Stimulated activated CD8-positive, alpha-beta memory T cell treated with anti-CD3 and anti-CD28 coated beads, Interleukin-12 subunit alpha, Interleukin-12 subunit beta, amount 100 ng/mL, for 24 hours (primary cell): ENCODE measurements around the gene RAB26.

Experiments
- DNase-seq: peaks from one replicate; pipeline ENCODE4 v3.0.0-alpha.2; 2020; ENCODE audit errors: extremely low read depth

The RAB26 gene

GRCh38 chr16:2159175-2159838, 10.9 kb downstream of the RAB26 start:
- no peak for DNase-seq

GRCh38 chr16:2160915-2161551, 12.6 kb downstream of the RAB26 start:
- DNase-seq = no peak

DNA sequence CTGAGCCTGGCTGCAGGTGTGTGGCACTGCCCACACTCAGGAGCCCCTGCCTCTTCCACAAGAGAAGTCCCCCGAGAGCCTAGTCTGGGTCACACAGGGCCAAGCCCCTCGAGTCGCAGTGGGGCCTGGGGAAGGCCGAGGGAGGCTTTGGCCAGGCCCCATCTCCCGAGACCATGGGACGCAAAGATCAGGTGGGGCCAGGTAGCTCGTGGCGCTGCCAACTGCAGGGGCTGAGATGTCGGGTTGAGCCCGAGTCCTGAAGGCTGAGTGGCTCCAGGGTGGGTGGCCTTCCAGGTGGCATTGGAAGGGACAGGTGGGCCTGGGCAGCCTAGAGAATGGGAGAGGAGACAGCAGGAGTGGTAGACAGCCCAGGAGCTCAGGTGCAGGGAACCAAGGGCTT, 13.5 kb downstream of the RAB26 start:
- DNase-seq = no peak

GRCh38 chr16:2162676-2163118, 14.3 kb downstream of the RAB26 start:
- DNase-seq = no peak

GRCh38 chr16:2163211-2163881, 14.9 kb downstream of the RAB26 start:
- no peak for DNase-seq

DNA sequence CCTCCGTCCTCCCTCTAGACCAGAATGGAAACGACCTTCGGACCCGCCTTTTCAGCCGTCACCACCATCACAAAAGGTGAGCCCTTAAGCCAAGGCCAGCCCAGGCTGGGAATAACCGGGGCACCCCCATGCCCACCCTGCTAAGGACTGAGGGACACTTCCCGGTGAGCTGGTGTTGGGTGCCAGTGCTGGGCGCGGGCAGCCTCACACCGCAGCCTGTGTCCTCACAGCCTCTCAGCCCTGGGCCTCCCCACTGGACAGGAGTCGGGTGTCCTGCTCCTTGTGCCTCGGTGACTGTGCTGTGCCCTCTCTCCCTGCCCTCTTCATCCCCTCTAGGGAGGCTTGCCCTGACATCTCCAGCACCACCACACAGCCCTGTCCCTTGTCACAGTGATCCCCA, 17.4 kb downstream of the RAB26 start:
- no peak for DNase-seq

DNA sequence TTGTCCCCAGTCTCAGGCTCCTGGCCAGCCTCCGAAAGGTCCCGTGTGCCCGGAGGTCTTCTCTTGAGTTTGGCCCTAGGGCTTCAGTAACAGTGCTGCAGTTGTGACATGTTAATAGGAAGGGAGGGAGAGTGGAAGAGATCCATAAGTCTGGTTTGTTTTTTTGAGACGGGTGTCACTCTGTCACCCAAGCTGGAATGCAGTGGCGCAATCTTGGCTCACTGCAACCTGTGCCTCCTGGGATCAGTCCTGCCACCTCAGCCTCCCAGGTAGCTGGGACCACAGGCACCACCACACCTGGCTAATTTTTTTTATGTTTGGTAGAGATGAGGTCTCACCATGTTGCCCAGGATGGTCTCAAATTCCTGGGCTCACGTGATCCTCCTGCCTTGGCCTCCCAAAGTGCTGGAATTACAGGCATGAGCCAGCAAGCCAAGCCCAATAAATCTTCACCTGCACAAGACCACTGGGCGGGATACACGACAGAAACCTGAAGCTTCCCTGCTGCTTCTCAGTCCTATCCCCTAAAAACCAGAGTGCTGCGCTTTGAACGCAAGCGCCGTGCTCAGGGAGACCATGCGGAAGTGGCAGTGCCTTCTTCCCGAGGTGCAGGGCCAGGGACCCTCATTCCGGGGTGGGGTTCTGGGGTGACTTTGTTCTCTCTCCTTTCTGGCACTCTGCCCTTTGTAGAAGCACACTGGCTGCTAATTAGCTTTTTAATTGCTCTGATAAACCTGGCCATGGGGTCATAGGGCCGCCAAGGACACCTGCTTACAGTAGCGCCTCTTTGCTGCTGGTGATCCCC, 18.0 kb downstream of the RAB26 start:
- no peak for DNase-seq

- no peak for DNase-seq
These were observed 18.7 kb downstream of the RAB26 start for GRCh38 chr16:2167068-2167638.

DNA sequence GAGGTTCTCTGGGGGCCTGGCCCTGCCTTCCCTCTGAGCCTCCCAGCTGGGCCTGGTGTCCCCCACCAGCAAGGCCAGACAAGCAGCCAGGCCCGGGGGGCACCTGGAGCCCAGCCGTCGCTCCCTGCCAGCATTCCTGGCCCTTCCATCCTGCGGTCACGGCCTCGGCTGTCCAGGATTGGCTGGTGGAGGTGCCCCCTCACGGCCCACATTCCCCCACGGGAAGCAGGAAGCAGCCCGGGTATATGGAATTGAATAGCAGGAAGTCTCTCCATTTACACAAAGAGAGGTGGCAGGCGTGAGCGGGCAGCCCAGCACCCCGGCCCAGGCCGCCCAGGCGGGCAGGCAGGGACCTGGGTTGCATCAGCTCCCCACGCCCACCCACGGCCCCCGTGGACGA, 21.7 kb downstream of the RAB26 start:
- no peak for DNase-seq

DNA sequence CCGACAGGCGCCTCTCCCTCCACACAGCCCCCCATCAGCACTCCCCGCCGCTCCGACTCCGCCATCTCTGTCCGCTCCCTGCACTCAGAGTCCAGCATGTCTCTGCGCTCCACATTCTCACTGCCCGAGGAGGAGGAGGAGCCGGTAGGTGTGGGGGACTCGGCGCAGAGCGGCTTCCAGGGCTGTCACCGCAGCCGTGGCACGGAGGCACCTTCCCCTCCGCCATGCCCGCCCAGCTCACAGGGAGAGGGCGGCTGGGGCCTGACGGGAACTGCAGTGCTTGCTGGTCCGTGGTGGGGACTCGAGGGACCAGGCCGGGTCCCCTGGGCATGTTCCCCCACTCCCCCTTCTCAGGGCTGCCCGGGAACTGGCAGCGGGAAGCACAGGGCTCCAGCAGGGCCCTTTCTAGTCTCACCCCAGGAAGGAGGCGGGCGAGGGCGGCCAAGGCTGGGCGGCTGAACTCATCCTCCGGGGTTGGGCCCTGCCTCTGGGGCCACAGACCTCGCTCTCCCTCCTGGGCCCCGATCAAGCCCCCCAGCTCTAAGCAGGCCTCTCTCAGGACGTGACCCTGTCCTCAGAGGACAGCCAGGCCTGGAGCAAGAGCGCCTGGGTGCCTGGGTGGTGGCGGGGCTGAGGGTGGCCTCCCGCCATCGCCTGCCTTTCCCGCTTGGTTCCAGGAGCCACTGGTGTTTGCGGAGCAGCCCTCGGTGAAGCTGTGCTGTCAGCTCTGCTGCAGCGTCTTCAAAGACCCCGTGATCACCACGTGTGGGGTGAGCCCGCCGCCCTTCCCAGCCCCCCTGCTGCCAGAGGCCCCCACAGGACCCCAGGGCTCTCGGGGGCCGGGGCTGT, 22.4 kb downstream of the RAB26 start:
- DNase-seq = no peak

GRCh38 chr16:2171601-2172178, 23.3 kb downstream of the RAB26 start:
- DNase-seq = no peak

GRCh38 chr16:2172688-2173335, 24.4 kb downstream of the RAB26 start:
- DNase-seq = no peak

GRCh38 chr16:2173366-2173765, 24.9 kb downstream of the RAB26 start:
- no peak for DNase-seq

DNA sequence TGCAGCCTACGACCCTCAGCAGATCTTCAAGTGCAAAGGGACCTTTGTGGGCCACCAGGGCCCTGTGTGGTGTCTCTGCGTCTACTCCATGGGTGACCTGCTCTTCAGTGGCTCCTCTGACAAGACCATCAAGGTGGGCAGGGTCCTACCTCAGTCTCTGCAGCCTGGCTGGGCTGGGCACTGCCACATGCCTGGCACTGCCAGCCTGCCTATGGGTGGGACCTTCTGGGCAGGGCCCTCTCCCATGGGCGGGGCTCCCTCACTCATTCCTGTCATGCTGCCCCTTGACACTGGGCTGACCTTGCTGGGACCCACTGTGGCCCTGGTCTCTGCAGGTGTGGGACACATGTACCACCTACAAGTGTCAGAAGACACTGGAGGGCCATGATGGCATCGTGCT, 25.5 kb downstream of the RAB26 start:
- DNase-seq = no peak

GRCh38 chr16:2174396-2175131, 26.1 kb downstream of the RAB26 start:
- no peak for DNase-seq

- DNase-seq = no peak
These were observed 27.0 kb downstream of the RAB26 start for GRCh38 chr16:2175454-2175853.

GRCh38 chr16:2176047-2176446, 27.6 kb downstream of the RAB26 start:
- DNase-seq = no peak

DNA sequence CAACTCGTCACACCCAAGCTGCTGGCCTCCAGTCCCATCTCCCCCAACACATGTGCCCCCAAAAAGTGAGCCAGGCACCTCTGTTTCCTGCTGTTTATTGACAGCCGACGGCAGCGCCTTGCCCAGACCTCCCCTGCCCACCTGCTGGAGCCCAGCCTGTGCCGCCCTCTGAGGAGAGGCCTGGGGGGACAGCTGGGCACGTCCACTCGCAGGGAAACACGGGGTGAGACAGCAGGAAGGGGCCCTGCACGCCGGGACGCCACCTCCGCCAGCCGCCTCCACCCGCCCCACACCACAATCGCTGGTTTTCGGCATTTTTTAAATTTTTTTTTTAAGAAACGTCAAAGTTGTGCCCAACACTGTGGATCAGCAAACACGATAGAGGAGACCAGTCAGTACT, 28.7 kb downstream of the RAB26 start:
- DNase-seq = no peak

DNA sequence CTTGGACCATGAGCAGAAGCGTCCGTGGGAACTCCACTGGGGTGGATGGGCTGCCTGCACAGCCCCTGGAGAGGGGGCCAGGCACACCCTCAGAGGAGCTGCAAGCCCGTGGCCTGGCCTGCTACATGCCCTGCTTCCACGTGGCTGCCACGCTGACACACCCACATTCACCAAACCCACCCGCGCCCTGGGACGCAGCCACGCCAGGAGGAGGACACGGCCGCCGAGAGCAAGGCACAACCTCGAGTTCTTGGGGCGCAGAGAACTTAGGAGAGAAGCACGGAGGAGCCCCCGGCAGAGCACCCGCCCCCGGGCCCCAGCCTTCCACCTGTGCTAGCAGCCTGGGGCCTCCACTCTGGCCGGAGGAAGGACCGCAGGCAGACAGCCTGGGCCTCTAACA, 29.1 kb downstream of the RAB26 start:
- no peak for DNase-seq
